Activated CD8-positive, alpha-beta memory T cell treated with anti-CD3 and anti-CD28 coated beads, Interleukin-2, amount 50 U/mL, for 1 hour (primary cell): ENCODE data around the gene TAMALIN.
"Not testable (repeated sequence)": the region's sequence is repeated elsewhere in the genome, so short reads cannot be mapped to it uniquely, and the experiment has no call there.

Source experiments
- DNase-seq: peaks from one replicate; pipeline ENCODE4 v3.0.0-alpha.2; 2020; ENCODE audit errors: extremely low read depth

The TAMALIN gene

GRCh38 chr12:52006726-52007157 lies at the start of gene TAMALIN:
Gene TAMALIN, plus strand, starts transcription at chr12:52006946. Its CDS starts 74 bp downstream, at chr12:52007020.
- peak; percentile 68 for DNase-seq

- DNase-seq: no peak
These were observed 48.2 kb upstream of the TAMALIN start for GRCh38 chr12:51958542-51958941.

GRCh38 chr12:51959211-51959610 lies 47.5 kb upstream of the TAMALIN start:
- no peak for DNase-seq

- no peak for DNase-seq
These were observed 46.8 kb upstream of the TAMALIN start for GRCh38 chr12:51959921-51960320.

- no peak for DNase-seq
These were observed 46.3 kb upstream of the TAMALIN start for GRCh38 chr12:51960488-51960887.

GRCh38 chr12:51960890-51961289 lies 45.9 kb upstream of the TAMALIN start:
- no peak for DNase-seq

GRCh38 chr12:51961834-51962233 lies 44.9 kb upstream of the TAMALIN start:
- DNase-seq: no peak

GRCh38 chr12:51962737-51963136 lies 44.0 kb upstream of the TAMALIN start:
- DNase-seq: no peak

GRCh38 chr12:51963477-51963876 lies 43.3 kb upstream of the TAMALIN start:
- DNase-seq: no peak

- DNase-seq: no peak
These were observed 37.1 kb upstream of the TAMALIN start for GRCh38 chr12:51969643-51970042.

GRCh38 chr12:51970904-51971646 lies 35.7 kb upstream of the TAMALIN start:
- no peak for DNase-seq

GRCh38 chr12:51971679-51972421 lies 34.9 kb upstream of the TAMALIN start:
- no peak for DNase-seq

GRCh38 chr12:51972422-51972812 lies 34.3 kb upstream of the TAMALIN start:
- no peak for DNase-seq

- no peak for DNase-seq
These were observed 33.9 kb upstream of the TAMALIN start for GRCh38 chr12:51972849-51973273.

GRCh38 chr12:51973560-51973959 lies 33.2 kb upstream of the TAMALIN start:
- no peak for DNase-seq

GRCh38 chr12:51974646-51975045 lies 32.1 kb upstream of the TAMALIN start:
- no peak for DNase-seq

- DNase-seq: no peak
These were observed 31.6 kb upstream of the TAMALIN start for GRCh38 chr12:51975196-51975595.

- no peak for DNase-seq
These were observed 30.2 kb upstream of the TAMALIN start for GRCh38 chr12:51976376-51977160.

GRCh38 chr12:51977320-51977753 lies 29.4 kb upstream of the TAMALIN start:
- DNase-seq: no peak

- not testable (repeated sequence) for DNase-seq
These were observed 27.4 kb upstream of the TAMALIN start for GRCh38 chr12:51979306-51979705.

- no peak for DNase-seq
These were observed 26.5 kb upstream of the TAMALIN start for GRCh38 chr12:51980051-51980808.

GRCh38 chr12:51980809-51981127 lies 26.0 kb upstream of the TAMALIN start:
- DNase-seq: no peak
